ENCODE data around the gene EEFSEC.

DNA sequence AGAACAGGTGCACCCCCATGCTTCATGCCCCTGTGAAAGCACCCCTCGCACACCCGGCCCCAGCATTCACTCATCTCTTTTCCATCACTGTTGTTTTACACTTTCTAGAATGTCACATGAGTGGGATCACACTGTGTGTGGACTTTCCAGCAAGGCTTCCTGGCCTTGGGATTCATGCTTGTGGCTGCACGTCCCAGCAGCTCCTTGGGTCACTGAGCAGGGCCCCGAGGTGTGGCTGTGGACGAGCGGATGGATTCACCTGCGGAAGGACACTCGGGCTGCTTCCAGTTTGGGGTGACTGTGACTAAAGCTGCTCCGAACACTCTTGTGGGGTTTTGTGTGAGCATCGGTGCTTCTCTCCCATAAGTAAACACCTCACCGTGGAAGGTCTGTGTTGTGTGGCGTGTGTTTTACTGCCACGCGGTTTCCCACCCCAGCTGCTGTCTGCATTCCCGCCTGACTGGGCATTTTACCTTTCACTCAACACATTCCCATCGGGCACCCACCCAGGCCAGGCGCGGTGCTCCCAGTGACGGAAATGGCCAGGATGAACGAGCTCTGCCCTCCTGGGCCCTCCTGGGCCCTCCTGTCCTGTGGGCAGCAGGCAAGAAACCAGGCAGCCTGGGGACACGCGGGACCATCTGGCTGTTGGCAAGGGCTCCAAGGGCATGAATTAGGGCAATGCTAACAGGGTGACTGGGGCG lies 272.0 kb downstream of the EEFSEC start:
- TF ChIP-seq, protein P1, sequence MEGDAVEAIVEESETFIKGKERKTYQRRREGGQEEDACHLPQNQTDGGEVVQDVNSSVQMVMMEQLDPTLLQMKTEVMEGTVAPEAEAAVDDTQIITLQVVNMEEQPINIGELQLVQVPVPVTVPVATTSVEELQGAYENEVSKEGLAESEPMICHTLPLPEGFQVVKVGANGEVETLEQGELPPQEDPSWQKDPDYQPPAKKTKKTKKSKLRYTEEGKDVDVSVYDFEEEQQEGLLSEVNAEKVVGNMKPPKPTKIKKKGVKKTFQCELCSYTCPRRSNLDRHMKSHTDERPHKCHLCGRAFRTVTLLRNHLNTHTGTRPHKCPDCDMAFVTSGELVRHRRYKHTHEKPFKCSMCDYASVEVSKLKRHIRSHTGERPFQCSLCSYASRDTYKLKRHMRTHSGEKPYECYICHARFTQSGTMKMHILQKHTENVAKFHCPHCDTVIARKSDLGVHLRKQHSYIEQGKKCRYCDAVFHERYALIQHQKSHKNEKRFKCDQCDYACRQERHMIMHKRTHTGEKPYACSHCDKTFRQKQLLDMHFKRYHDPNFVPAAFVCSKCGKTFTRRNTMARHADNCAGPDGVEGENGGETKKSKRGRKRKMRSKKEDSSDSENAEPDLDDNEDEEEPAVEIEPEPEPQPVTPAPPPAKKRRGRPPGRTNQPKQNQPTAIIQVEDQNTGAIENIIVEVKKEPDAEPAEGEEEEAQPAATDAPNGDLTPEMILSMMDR (IDR thresholded peaks at IDR 0.05): no peak
- TF ChIP-seq POLR2A (IDR thresholded peaks at IDR 0.05): no peak
